Measurements from ENCODE around the gene RNF133.

Gene RNF133

DNA sequence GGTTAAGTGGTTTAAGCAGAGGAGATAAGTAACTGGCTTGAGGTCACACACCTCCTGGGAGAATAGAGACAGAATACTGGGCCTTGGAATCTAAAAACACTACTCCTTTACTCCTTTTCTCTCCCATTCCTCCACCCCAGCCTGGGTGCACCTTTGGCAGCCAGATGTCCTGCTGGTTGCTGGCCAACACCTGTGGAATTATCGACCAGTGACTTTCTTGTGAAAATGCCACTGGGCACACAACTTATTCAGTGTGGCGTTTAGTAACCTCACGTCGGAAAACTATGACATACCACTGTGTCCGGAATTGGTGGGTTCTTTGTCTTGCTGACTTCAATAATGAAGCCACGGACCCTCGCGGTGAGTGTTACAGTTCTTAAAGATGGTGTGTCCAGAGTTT is 26.4 kb downstream of the RNF133 start:
- no peaks in the 10 kb centered on the region for H3K27me3 ChIP-seq (ENCODE audit: insufficient read depth, low read length, poor library complexity)
- no peak overlapping the region for H2AFZ ChIP-seq (ENCODE audit: low read depth, low read length)
- no peaks in the 10 kb centered on the region for H3K4me1 ChIP-seq (ENCODE audit: insufficient read depth, low read length)
- ATAC-seq (ENCODE audit: insufficient read depth, low read depth): no peak
- no peak overlapping the region for H3K4me2 ChIP-seq (ENCODE audit: insufficient read depth, low read length)
- H3K9me3 ChIP-seq (ENCODE audit: insufficient read depth, low read length, severe bottlenecking): no peaks in the 10 kb centered on the region
- H3K4me3 ChIP-seq (ENCODE audit: low read depth in 1 of 2, low read length in 2 of 2): no peak overlapping the region
- H3K9ac ChIP-seq (ENCODE audit: low read depth, low read length): no peak overlapping the region
- H4K20me1 ChIP-seq (ENCODE audit: insufficient read depth, low read length): no peaks in the 10 kb centered on the region
- no peaks in the 10 kb centered on the region for H3K79me2 ChIP-seq (ENCODE audit: insufficient read depth, low read length)
- H3K36me3 ChIP-seq (ENCODE audit: insufficient read depth, low read length): no peaks in the 10 kb centered on the region
- TF ChIP-seq EZH2 (IDR thresholded peaks at IDR 0.05; ENCODE audit: borderline replicate concordance, low read depth, low read length, severe bottlenecking): no peak
- TF ChIP-seq, protein P1, sequence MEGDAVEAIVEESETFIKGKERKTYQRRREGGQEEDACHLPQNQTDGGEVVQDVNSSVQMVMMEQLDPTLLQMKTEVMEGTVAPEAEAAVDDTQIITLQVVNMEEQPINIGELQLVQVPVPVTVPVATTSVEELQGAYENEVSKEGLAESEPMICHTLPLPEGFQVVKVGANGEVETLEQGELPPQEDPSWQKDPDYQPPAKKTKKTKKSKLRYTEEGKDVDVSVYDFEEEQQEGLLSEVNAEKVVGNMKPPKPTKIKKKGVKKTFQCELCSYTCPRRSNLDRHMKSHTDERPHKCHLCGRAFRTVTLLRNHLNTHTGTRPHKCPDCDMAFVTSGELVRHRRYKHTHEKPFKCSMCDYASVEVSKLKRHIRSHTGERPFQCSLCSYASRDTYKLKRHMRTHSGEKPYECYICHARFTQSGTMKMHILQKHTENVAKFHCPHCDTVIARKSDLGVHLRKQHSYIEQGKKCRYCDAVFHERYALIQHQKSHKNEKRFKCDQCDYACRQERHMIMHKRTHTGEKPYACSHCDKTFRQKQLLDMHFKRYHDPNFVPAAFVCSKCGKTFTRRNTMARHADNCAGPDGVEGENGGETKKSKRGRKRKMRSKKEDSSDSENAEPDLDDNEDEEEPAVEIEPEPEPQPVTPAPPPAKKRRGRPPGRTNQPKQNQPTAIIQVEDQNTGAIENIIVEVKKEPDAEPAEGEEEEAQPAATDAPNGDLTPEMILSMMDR (IDR thresholded peaks at IDR 0.05; ENCODE audit: borderline replicate concordance, extremely low read depth, low read length, poor library complexity, severe bottlenecking): no peak
- DNase-seq: no peak
- H3K27ac ChIP-seq (ENCODE audit: low read length): no peak overlapping the region

DNA sequence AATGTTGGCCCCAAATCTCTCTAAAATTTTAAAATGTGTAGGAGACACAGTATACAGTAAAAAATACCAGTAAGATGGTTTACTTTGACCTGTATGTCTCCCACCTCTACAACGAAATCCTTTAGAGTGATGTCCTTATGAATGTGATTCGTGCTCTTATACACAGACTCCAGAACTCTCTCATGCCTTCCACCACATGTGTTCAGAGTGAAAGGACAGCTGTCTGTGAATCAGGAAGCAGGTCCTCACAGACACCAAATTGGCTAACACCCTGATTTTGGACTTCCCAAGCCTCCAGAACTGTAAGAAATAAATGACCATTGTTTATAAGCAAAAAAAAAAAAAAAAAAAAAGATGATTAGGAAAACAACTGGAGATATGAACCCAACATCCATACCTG is 35.2 kb downstream of the RNF133 start:
- no peak overlapping the region for H3K4me3 ChIP-seq (ENCODE audit: low read depth in 1 of 2, low read length in 2 of 2)
- no peaks in the 10 kb centered on the region for H3K79me2 ChIP-seq (ENCODE audit: insufficient read depth, low read length)
- H3K9ac ChIP-seq (ENCODE audit: low read depth, low read length): no peak overlapping the region
- H4K20me1 ChIP-seq (ENCODE audit: insufficient read depth, low read length): no peaks in the 10 kb centered on the region
- no peaks in the 10 kb centered on the region for H3K36me3 ChIP-seq (ENCODE audit: insufficient read depth, low read length)
- no peaks in the 10 kb centered on the region for H3K27me3 ChIP-seq (ENCODE audit: insufficient read depth, low read length, poor library complexity)
- H3K9me3 ChIP-seq (ENCODE audit: insufficient read depth, low read length, severe bottlenecking): no peaks in the 10 kb centered on the region
- no peak for ATAC-seq (ENCODE audit: insufficient read depth, low read depth)
- no peak overlapping the region for H2AFZ ChIP-seq (ENCODE audit: low read depth, low read length)
- no peak for DNase-seq
- no peak for TF ChIP-seq EZH2 (IDR thresholded peaks at IDR 0.05; ENCODE audit: borderline replicate concordance, low read depth, low read length, severe bottlenecking)
- TF ChIP-seq, protein P1 (IDR thresholded peaks at IDR 0.05; ENCODE audit: borderline replicate concordance, extremely low read depth, low read length, poor library complexity, severe bottlenecking): no peak
- no peak overlapping the region for H3K27ac ChIP-seq (ENCODE audit: low read length)
- no peaks in the 10 kb centered on the region for H3K4me1 ChIP-seq (ENCODE audit: insufficient read depth, low read length)
- no peak overlapping the region for H3K4me2 ChIP-seq (ENCODE audit: insufficient read depth, low read length)

DNA sequence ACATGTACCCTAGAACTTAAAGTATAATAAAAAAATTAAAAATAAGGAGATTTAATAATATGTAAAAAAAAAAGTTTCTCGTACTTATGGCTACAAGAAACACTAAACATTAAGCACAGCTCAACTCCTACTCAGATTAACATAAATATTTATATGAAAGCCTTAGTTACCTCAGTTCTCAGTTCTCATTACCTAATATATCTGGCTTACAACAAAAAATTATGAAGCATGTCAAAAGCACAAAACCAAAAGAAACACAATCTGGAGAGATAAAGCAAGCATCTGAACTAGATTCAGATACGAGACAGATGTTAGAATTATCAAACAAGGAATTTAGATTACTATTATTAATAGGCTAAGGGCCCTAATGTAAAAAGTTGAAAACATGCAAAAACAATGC is 40.1 kb downstream of the RNF133 start:
- Histone ChIP-seq H3K36me3 (ENCODE audit: insufficient read depth, low read length) (no peaks in the 10 kb centered on the region), H2AFZ (ENCODE audit: low read depth, low read length) (no peak overlapping the region), H3K9ac (ENCODE audit: low read depth, low read length) (no peak overlapping the region), H3K4me1 (ENCODE audit: insufficient read depth, low read length) (no peaks in the 10 kb centered on the region), H3K27ac (ENCODE audit: low read length) (no peak overlapping the region), H3K4me3 (ENCODE audit: low read depth in 1 of 2, low read length in 2 of 2) (no peak overlapping the region), H3K79me2 (ENCODE audit: insufficient read depth, low read length) (no peaks in the 10 kb centered on the region), H4K20me1 (ENCODE audit: insufficient read depth, low read length) (no peaks in the 10 kb centered on the region), H3K9me3 (ENCODE audit: insufficient read depth, low read length, severe bottlenecking) (no peaks in the 10 kb centered on the region), H3K4me2 (ENCODE audit: insufficient read depth, low read length) (no peak overlapping the region), H3K27me3 (ENCODE audit: insufficient read depth, low read length, poor library complexity) (no peaks in the 10 kb centered on the region)
- no peak for ATAC-seq (ENCODE audit: insufficient read depth, low read depth)
- no peak for TF ChIP-seq EZH2 (IDR thresholded peaks at IDR 0.05; ENCODE audit: borderline replicate concordance, low read depth, low read length, severe bottlenecking)
- TF ChIP-seq, protein P1 (IDR thresholded peaks at IDR 0.05; ENCODE audit: borderline replicate concordance, extremely low read depth, low read length, poor library complexity, severe bottlenecking): no peak
- no peak for DNase-seq

GRCh38 chr7:122653685-122654084 is 45.2 kb downstream of the RNF133 start:
- Histone ChIP-seq H3K27ac (ENCODE audit: low read length) (no peak overlapping the region), H3K9ac (ENCODE audit: low read depth, low read length) (no peak overlapping the region), H4K20me1 (ENCODE audit: insufficient read depth, low read length) (no peaks in the 10 kb centered on the region), H2AFZ (ENCODE audit: low read depth, low read length) (no peak overlapping the region), H3K4me1 (ENCODE audit: insufficient read depth, low read length) (no peaks in the 10 kb centered on the region), H3K4me3 (ENCODE audit: low read depth in 1 of 2, low read length in 2 of 2) (no peak overlapping the region), H3K4me2 (ENCODE audit: insufficient read depth, low read length) (no peak overlapping the region), H3K27me3 (ENCODE audit: insufficient read depth, low read length, poor library complexity) (no peaks in the 10 kb centered on the region), H3K9me3 (ENCODE audit: insufficient read depth, low read length, severe bottlenecking) (no peaks in the 10 kb centered on the region), H3K36me3 (ENCODE audit: insufficient read depth, low read length) (no peaks in the 10 kb centered on the region), H3K79me2 (ENCODE audit: insufficient read depth, low read length) (no peaks in the 10 kb centered on the region)
- no peak for DNase-seq
- TF ChIP-seq EZH2 (IDR thresholded peaks at IDR 0.05; ENCODE audit: borderline replicate concordance, low read depth, low read length, severe bottlenecking): no peak
- TF ChIP-seq, protein P1 (IDR thresholded peaks at IDR 0.05; ENCODE audit: borderline replicate concordance, extremely low read depth, low read length, poor library complexity, severe bottlenecking): no peak
- no peak for ATAC-seq (ENCODE audit: insufficient read depth, low read depth)

Data from DND-41 (cell line).